K562 (cell line): ENCODE measurements around the gene EIF3I. TPM values are rescaled to one million over a fixed set of nuclear protein-coding genes. Genes with fewer than 3 reads are reported as not detected.

Experiments used
- ADNP ChIP-seq: fragments of 200-800 bp; sonication (Bioruptor generic); IDR thresholded peaks from 2 replicates; pipeline ENCODE4 v1.6.1; 2016; ENCODE audit warnings: missing genetic modification characterization, missing compliant biosample characterization
- ATF1 ChIP-seq, 2 experiments: fragments of 450-650 bp in 1 of 2; IDR thresholded peaks; 2 replicates each; pipeline ENCODE4 v1.6.1; 2016; ENCODE audit warnings: missing compliant biosample characterization in 1 of 2, missing genetic modification characterization in 1 of 2
- ESRRA ChIP-seq: fragments of 450-650 bp; IDR thresholded peaks from 2 replicates; pipeline ENCODE4 v1.6.1; 2014; ENCODE audit warnings: low read depth, mild to moderate bottlenecking, moderate library complexity, borderline replicate concordance
- ESRRB ChIP-seq: fragments of 250-450 bp; sonication (Bioruptor Pico); IDR thresholded peaks from 2 replicates; pipeline ENCODE4 v1.5.0; 2020; ENCODE audit warnings: mild to moderate bottlenecking, moderate library complexity, borderline replicate concordance
- ETV5 ChIP-seq: sonication (generic); formaldehyde crosslinking; IDR thresholded peaks from 2 replicates; pipeline ENCODE4 v1.4.0; 2020; ENCODE audit warnings: low read depth, mild to moderate bottlenecking, missing genetic modification reagents
- HNRNPLL ChIP-seq: fragments of 200-400 bp; formaldehyde crosslinking; IDR thresholded peaks from 2 replicates; pipeline ENCODE4 v1.6.1; 2017; ENCODE audit warnings: low read length, low read depth, mild to moderate bottlenecking; ENCODE audit not compliant: poor library complexity, severe bottlenecking
- JUN ChIP-seq, 2 experiments: sonication (generic) in 1 of 2; formaldehyde crosslinking in 1 of 2; IDR thresholded peaks; 2 replicates each; pipeline versions ENCODE4 v1.6.1 to v1.8.0; 2012 to 2022; ENCODE audit warnings: borderline replicate concordance in 2 of 2, mild to moderate bottlenecking in 2 of 2, improper control_type of control experiment in 1 of 2, low read depth in 1 of 2, low read length in 1 of 2, missing genetic modification reagents in 1 of 2
- MXI1 ChIP-seq: IDR thresholded peaks from 2 replicates; pipeline ENCODE4 v1.6.1; 2011; ENCODE audit warnings: low read depth, mild to moderate bottlenecking, improper control_type of control experiment, low read length
- NFE2L1 ChIP-seq: fragments of 450-650 bp; IDR thresholded peaks from 2 replicates; pipeline ENCODE4 v1.6.1; 2016; ENCODE audit warnings: missing genetic modification characterization, low read depth, mild to moderate bottlenecking, missing compliant biosample characterization, moderate library complexity, borderline replicate concordance
- RBM14 ChIP-seq: fragments of 200-400 bp; formaldehyde crosslinking; IDR thresholded peaks from 2 replicates; pipeline ENCODE4 v1.6.1; 2018; ENCODE audit warnings: low read depth, mild to moderate bottlenecking, low read length, moderate library complexity, borderline replicate concordance; ENCODE audit not compliant: insufficient read depth
- SRF ChIP-seq, 2 experiments: fragments of 250-450, 450-650 bp in 1 of 2; sonication (Bioruptor Pico) in 1 of 2; sonication (generic) in 1 of 2; formaldehyde crosslinking; IDR thresholded peaks; 2 replicates each; pipeline versions ENCODE4 v1.5.0 to v1.5.1; 2020 to 2022; ENCODE audit warnings: mild to moderate bottlenecking in 1 of 2, missing genetic modification reagents in 1 of 2
- SUPT5H ChIP-seq: fragments of 450-650 bp; IDR thresholded peaks from 2 replicates; pipeline ENCODE4 v1.6.1; 2016
- ZNF24 ChIP-seq: fragments of 450-650 bp; IDR thresholded peaks from 2 replicates; pipeline ENCODE4 v1.6.1; 2016
- polyA plus RNA-seq, 8 experiments: library from polyadenylated mRNA; depleted of rRNA in 4 of 8; stranded (reverse) in 5 of 8; unstranded in 3 of 8; fragments of >200 nt; fragmentation: Nextera tagmentation in 2 of 8; fragmentation: Illumina TruSeq in 1 of 8; extraction: Ambion mirVana in 2 of 8; extraction: Trizol in 1 of 8; gene quantifications; 2 replicates each; pipeline versions ENCODE4 v1.2.1 to v1.2.3, GENCODE V29; 2011 to 2014; ENCODE audit warnings: inconsistent platforms in 1 of 8, missing spikeins in 1 of 8
- total RNA-seq, 7 experiments: library from RNA; depleted of rRNA in 6 of 7; stranded (reverse); fragments of >200 nt in 6 of 7; fragmentation: Illumina TruSeq in 2 of 7; extraction: Trizol in 2 of 7; gene quantifications; 2 replicates each; pipeline versions ENCODE4 v1.2.1 to v1.2.3, GENCODE V29; 2011 to 2021; ENCODE audit warnings: low replicate concordance in 1 of 7
- TF ChIP-seq, protein P1 (sequence below), 2 experiments: fragments of 450-650 bp; IDR thresholded peaks; 2 replicates each; pipeline ENCODE4 v1.6.1; 2018; ENCODE audit warnings: mild to moderate bottlenecking in 2 of 2, low read depth in 1 of 2; ENCODE audit not compliant: partially characterized antibody in 2 of 2
- TF ChIP-seq, protein P2 (sequence below), 2 experiments: IDR thresholded peaks; 2 replicates each; pipeline ENCODE4 v1.6.1; 2011; ENCODE audit warnings: borderline replicate concordance in 1 of 2, control low read depth in 1 of 2, low read depth in 1 of 2, low read length in 1 of 2, mild to moderate bottlenecking in 1 of 2, mixed read lengths in 1 of 2, moderate library complexity in 1 of 2; ENCODE audit not compliant: insufficient read depth in 1 of 2, insufficient read length in 1 of 2, poor library complexity in 1 of 2, severe bottlenecking in 1 of 2; ENCODE audit errors: extremely low read depth in 1 of 2
- TF ChIP-seq, protein P3 (sequence below): sonication (generic); formaldehyde crosslinking; IDR thresholded peaks from 2 replicates; pipeline ENCODE4 v1.8.0; 2022; ENCODE audit warnings: mild to moderate bottlenecking, missing genetic modification reagents
- TF ChIP-seq, protein P4 (sequence below): sonication (generic); formaldehyde crosslinking; IDR thresholded peaks from 2 replicates; pipeline ENCODE4 v1.8.1; 2023; ENCODE audit warnings: mild to moderate bottlenecking, missing genetic modification reagents

EIF3I gene
- total and polyA plus RNA-seq, 9 of the 15 experiments (the other 6 are each of a cell fraction or from before 2014, with no cell fraction given), result 414 to 1,526 (median 635) TPM

DNA sequence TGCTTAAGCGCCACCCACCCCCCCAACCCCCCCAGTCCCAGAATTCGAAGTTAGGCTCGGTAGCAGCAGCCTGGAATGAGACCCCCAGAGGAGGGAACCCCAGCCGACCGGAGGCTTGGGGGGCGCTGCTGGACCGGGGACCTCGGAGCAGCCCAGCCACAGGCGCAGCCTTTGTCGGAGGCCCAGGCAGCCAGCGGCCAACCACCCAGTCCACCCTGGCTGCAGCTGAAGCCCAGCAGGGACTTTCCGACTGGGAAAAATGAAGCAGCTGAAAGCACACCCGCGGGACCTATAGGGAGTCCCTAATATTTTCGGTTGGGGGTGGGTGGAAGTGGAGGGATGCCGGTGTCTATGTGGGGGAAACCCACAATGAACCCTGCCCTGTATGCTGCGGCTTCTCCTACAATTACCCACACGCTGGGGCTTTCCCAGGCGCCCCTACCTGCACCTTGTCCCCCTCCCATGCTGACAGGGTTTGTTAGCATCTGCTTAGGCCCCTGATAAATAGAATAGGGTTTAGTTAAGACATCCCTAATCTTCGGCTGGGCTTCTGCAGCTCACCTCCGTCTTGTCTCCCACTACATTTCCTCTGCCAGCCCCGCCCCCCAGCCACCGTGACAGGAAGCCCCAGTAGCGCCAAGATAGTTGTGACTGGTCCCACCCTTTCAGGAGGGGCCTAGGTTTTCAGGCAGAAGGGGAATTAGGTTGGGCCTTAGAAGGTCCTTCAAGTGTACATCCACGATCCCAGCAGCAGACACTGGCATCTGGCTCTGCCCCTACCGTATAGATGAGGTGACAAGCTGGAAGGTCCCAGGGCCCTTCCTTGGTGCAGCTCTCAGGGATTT is 21.0 kb upstream of the EIF3I start (continued):
- TF ChIP-seq ATF1 (CRISPR knock-in tag; IDR thresholded peaks at IDR 0.05) (no peak), ATF1 (tag; IDR thresholded peaks at IDR 0.05) (no peak), ETV5 (peak; percentile 40; the same call in 1 of the 2 replicates), SUPT5H (peak; percentile 58), SRF (CRISPR knock-in tag; IDR thresholded peaks at IDR 0.05) (peak in 1 of 2 experiments; percentile 63; a peak in 1 of 4 replicates), ESRRB (CRISPR knock-in tag) (no peak), ZNF24 (no peak), JUN (IDR thresholded peaks at IDR 0.05; ENCODE audit: borderline replicate concordance, low read depth, low read length) (no peak), JUN (CRISPR knock-in tag; IDR thresholded peaks at IDR 0.05; ENCODE audit: borderline replicate concordance) (no peak), NFE2L1 (no peak), HNRNPLL (no peak), MXI1 (no peak), RBM14 (no peak), ESRRA (no peak), ADNP (no peak)
- TF ChIP-seq, protein P1, sequence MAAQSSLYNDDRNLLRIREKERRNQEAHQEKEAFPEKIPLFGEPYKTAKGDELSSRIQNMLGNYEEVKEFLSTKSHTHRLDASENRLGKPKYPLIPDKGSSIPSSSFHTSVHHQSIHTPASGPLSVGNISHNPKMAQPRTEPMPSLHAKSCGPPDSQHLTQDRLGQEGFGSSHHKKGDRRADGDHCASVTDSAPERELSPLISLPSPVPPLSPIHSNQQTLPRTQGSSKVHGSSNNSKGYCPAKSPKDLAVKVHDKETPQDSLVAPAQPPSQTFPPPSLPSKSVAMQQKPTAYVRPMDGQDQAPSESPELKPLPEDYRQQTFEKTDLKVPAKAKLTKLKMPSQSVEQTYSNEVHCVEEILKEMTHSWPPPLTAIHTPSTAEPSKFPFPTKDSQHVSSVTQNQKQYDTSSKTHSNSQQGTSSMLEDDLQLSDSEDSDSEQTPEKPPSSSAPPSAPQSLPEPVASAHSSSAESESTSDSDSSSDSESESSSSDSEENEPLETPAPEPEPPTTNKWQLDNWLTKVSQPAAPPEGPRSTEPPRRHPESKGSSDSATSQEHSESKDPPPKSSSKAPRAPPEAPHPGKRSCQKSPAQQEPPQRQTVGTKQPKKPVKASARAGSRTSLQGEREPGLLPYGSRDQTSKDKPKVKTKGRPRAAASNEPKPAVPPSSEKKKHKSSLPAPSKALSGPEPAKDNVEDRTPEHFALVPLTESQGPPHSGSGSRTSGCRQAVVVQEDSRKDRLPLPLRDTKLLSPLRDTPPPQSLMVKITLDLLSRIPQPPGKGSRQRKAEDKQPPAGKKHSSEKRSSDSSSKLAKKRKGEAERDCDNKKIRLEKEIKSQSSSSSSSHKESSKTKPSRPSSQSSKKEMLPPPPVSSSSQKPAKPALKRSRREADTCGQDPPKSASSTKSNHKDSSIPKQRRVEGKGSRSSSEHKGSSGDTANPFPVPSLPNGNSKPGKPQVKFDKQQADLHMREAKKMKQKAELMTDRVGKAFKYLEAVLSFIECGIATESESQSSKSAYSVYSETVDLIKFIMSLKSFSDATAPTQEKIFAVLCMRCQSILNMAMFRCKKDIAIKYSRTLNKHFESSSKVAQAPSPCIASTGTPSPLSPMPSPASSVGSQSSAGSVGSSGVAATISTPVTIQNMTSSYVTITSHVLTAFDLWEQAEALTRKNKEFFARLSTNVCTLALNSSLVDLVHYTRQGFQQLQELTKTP (IDR thresholded peaks at IDR 0.05; ENCODE audit: low read depth in 1 of 2, partially characterized antibody in 2 of 2), result peak in 1 of 2 experiments; percentile 36
- TF ChIP-seq, protein P2, sequence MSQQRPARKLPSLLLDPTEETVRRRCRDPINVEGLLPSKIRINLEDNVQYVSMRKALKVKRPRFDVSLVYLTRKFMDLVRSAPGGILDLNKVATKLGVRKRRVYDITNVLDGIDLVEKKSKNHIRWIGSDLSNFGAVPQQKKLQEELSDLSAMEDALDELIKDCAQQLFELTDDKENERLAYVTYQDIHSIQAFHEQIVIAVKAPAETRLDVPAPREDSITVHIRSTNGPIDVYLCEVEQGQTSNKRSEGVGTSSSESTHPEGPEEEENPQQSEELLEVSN (IDR thresholded peaks at IDR 0.05; ENCODE audit: borderline replicate concordance in 1 of 2, extremely low read depth in 1 of 2, insufficient read depth in 1 of 2, insufficient read length in 1 of 2, low read depth in 1 of 2, low read length in 1 of 2, poor library complexity in 1 of 2, severe bottlenecking in 1 of 2), result peak in 1 of 2 experiments; percentile 46
- TF ChIP-seq, protein P3, sequence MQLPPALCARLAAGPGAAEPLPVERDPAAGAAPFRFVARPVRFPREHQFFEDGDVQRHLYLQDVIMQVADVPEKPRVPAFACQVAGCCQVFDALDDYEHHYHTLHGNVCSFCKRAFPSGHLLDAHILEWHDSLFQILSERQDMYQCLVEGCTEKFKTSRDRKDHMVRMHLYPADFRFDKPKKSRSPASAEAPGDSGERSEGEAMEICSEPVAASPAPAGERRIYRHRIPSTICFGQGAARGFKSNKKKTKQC, result no peak
- TF ChIP-seq, protein P4, sequence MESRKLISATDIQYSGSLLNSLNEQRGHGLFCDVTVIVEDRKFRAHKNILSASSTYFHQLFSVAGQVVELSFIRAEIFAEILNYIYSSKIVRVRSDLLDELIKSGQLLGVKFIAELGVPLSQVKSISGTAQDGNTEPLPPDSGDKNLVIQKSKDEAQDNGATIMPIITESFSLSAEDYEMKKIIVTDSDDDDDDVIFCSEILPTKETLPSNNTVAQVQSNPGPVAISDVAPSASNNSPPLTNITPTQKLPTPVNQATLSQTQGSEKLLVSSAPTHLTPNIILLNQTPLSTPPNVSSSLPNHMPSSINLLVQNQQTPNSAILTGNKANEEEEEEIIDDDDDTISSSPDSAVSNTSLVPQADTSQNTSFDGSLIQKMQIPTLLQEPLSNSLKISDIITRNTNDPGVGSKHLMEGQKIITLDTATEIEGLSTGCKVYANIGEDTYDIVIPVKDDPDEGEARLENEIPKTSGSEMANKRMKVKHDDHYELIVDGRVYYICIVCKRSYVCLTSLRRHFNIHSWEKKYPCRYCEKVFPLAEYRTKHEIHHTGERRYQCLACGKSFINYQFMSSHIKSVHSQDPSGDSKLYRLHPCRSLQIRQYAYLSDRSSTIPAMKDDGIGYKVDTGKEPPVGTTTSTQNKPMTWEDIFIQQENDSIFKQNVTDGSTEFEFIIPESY (CRISPR knock-in tag), result no peak
